K562 (cell line): ENCODE results near the gene ZNHIT6. TPM values are rescaled to one million over a fixed set of nuclear protein-coding genes. Genes with fewer than 3 reads are reported as not detected.

Experiments
- CC2D1A ChIP-seq: fragments of 450-650 bp; IDR thresholded peaks from 2 replicates; pipeline ENCODE4 v1.6.1; 2017; ENCODE audit warnings: mild to moderate bottlenecking
- CREB1 ChIP-seq, 2 experiments: sonication (generic) in 1 of 2; formaldehyde crosslinking in 1 of 2; IDR thresholded peaks; 2 replicates each; pipeline versions ENCODE4 v1.6.1 to v1.8.0; 2012 to 2022; ENCODE audit warnings: inconsistent platforms in 1 of 2, mild to moderate bottlenecking in 1 of 2, missing genetic modification reagents in 1 of 2, moderate library complexity in 1 of 2
- ESRRA ChIP-seq: fragments of 450-650 bp; IDR thresholded peaks from 2 replicates; pipeline ENCODE4 v1.6.1; 2014; ENCODE audit warnings: low read depth, mild to moderate bottlenecking, moderate library complexity, borderline replicate concordance
- FOXA1 ChIP-seq: fragments of 450-650 bp; IDR thresholded peaks from 2 replicates; pipeline ENCODE4 v1.6.1; 2016; ENCODE audit warnings: mild to moderate bottlenecking, borderline replicate concordance
- FOXJ2 ChIP-seq: fragments of 200-800 bp; sonication (Bioruptor generic); IDR thresholded peaks from 2 replicates; pipeline ENCODE4 v1.6.1; 2016; ENCODE audit warnings: missing genetic modification characterization, missing compliant biosample characterization
- HNRNPK ChIP-seq: fragments of 200-400 bp; formaldehyde crosslinking; IDR thresholded peaks from one replicate; pipeline ENCODE4 v1.6.1; 2018; ENCODE audit warnings: mild to moderate bottlenecking, low read depth, low read length; ENCODE audit not compliant: poor library complexity, severe bottlenecking
- KAT7 ChIP-seq: sonication (generic); formaldehyde crosslinking; IDR thresholded peaks from 2 replicates; pipeline ENCODE4 v1.8.0; 2022; ENCODE audit warnings: missing genetic modification reagents, mild to moderate bottlenecking, borderline replicate concordance
- MYC ChIP-seq, 2 experiments: fragments of 250-450 bp in 1 of 2; sonication (Bioruptor Pico) in 1 of 2; IDR thresholded peaks; 2 replicates each; pipeline versions ENCODE4 v1.5.1 to v1.6.1; 2012 to 2021; ENCODE audit warnings: low read depth in 2 of 2, borderline replicate concordance in 1 of 2, improper control_type of control experiment in 1 of 2, low read length in 1 of 2, mild to moderate bottlenecking in 1 of 2, moderate library complexity in 1 of 2
- NR2F6 ChIP-seq: fragments of 450-650 bp; formaldehyde crosslinking; IDR thresholded peaks from 2 replicates; pipeline ENCODE4 v1.4.0; 2020; ENCODE audit warnings: mild to moderate bottlenecking
- SAP30 ChIP-seq: fragments of 200-600 bp; sonication (generic); IDR thresholded peaks from 2 replicates; pipeline ENCODE4 v1.6.1; 2012; ENCODE audit warnings: borderline replicate concordance, low read depth, mild to moderate bottlenecking, moderate library complexity, low read length, control low read depth, inconsistent platforms; ENCODE audit not compliant: insufficient read depth, poor library complexity, severe bottlenecking
- SRF ChIP-seq, 2 experiments: fragments of 250-450, 450-650 bp in 1 of 2; sonication (Bioruptor Pico) in 1 of 2; sonication (generic) in 1 of 2; formaldehyde crosslinking; IDR thresholded peaks; 2 replicates each; pipeline versions ENCODE4 v1.5.0 to v1.5.1; 2020 to 2022; ENCODE audit warnings: mild to moderate bottlenecking in 1 of 2, missing genetic modification reagents in 1 of 2
- STAG1 ChIP-seq: sonication (generic); formaldehyde crosslinking; IDR thresholded peaks from 2 replicates; pipeline ENCODE4 v1.5.0; 2020; ENCODE audit warnings: missing genetic modification reagents, borderline replicate concordance
- TAF9B ChIP-seq: fragments of 450-650 bp; IDR thresholded peaks from 2 replicates; pipeline ENCODE4 v1.6.1; 2018; ENCODE audit warnings: mild to moderate bottlenecking; ENCODE audit not compliant: partially characterized antibody
- polyA plus RNA-seq, 8 experiments: library from polyadenylated mRNA; depleted of rRNA in 4 of 8; stranded (reverse) in 5 of 8; unstranded in 3 of 8; fragments of >200 nt; fragmentation: Nextera tagmentation in 2 of 8; fragmentation: Illumina TruSeq in 1 of 8; extraction: Ambion mirVana in 2 of 8; extraction: Trizol in 1 of 8; gene quantifications; 2 replicates each; pipeline versions ENCODE4 v1.2.1 to v1.2.3, GENCODE V29; 2011 to 2014; ENCODE audit warnings: inconsistent platforms in 1 of 8, missing spikeins in 1 of 8
- total RNA-seq, 7 experiments: library from RNA; depleted of rRNA in 6 of 7; stranded (reverse); fragments of >200 nt in 6 of 7; fragmentation: Illumina TruSeq in 2 of 7; extraction: Trizol in 2 of 7; gene quantifications; 2 replicates each; pipeline versions ENCODE4 v1.2.1 to v1.2.3, GENCODE V29; 2011 to 2021; ENCODE audit warnings: low replicate concordance in 1 of 7
- TF ChIP-seq, protein P1 (sequence below): fragments of 250-450 bp; sonication (Bioruptor Pico); IDR thresholded peaks from 2 replicates; pipeline ENCODE4 v1.4.0; 2020
- TF ChIP-seq, protein P2 (sequence below), 3 experiments: fragments of 200-800 bp in 1 of 3; sonication (Bioruptor generic) in 1 of 3; sonication (generic) in 1 of 3; formaldehyde crosslinking in 1 of 3; IDR thresholded peaks; 2 replicates each; pipeline versions ENCODE4 v1.6.1 to v1.8.0; 2016 to 2022; ENCODE audit warnings: mild to moderate bottlenecking in 2 of 3, missing compliant biosample characterization in 2 of 3, missing genetic modification characterization in 2 of 3, missing genetic modification reagents in 1 of 3
- TF ChIP-seq, protein P3 (sequence below): fragments of 450-650 bp; IDR thresholded peaks from 2 replicates; pipeline ENCODE4 v1.6.1; 2016; ENCODE audit warnings: borderline replicate concordance

The ZNHIT6 gene
- total and polyA plus RNA-seq, 9 of the 15 experiments (the other 6 are each of a cell fraction or from before 2014, with no cell fraction given) = 15.4 to 37.6 (median 21.7) TPM

DNA sequence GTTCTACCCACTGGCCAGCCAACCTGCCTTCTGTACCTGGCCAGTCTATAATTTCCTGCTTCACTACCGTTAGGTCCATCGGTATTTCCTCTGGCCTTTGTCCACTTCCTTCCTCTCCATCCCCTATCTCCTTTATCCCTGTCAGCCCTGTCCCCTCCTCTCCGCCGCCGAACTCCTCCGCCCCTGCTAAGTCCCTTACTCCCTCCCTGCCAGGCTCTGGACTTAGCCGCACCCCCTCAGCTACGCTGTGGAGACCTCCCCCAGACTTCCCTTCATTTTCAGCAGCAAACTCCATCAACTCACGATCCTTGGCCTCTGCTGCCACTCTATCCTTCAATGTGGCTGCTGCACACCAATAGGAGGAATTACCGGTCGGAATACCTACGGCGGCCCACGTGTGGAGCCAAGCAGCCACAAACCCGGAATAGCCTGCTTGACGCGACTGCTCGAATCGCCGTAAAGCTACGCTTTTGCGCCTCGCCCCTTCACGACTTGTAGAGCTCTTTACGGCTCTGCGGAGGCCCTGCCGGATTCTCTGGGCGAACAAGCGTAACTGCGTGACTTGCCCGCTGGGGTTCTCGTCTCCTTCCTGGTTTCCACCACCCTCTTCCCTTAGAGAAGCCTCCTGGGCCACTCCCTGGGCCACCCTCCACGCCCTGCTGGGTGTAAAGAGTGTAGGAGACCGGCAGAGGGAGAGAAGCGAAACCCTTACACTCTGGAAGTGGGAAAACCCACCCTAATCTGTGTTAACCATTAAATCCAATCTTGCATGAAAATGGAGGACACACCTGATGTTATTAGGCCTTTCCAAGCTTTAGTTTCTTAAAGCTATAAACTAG lies at the start of gene ZNHIT6 (continued):
- TF ChIP-seq CC2D1A (0 out of 2 replicates have a peak, but pooled peaks have one; percentile 8), STAG1 (CRISPR knock-in tag) (no peak), SRF (CRISPR knock-in tag; IDR thresholded peaks at IDR 0.05) (no peak), FOXJ2 (tag) (0 out of 2 replicates have a peak, but pooled peaks have one; percentile 47), NR2F6 (CRISPR knock-in tag) (no peak), ESRRA (peak; percentile 43; the same call in 1 of the 2 replicates), SAP30 (peak; percentile 95), MYC (IDR thresholded peaks at IDR 0.05; ENCODE audit: low read depth, low read length) (peak; percentile 96), MYC (CRISPR knock-in tag; IDR thresholded peaks at IDR 0.05; ENCODE audit: borderline replicate concordance, low read depth) (no peak), TAF9B (peak; percentile 78), HNRNPK (no peak), KAT7 (peak; percentile 59; the same call in 1 of the 2 replicates), CREB1 (IDR thresholded peaks at IDR 0.05) (peak; percentile 81), CREB1 (CRISPR knock-in tag; IDR thresholded peaks at IDR 0.05) (peak; percentile 74; the same call in 1 of the 2 replicates), FOXA1 (no peak)
- TF ChIP-seq, protein P1, sequence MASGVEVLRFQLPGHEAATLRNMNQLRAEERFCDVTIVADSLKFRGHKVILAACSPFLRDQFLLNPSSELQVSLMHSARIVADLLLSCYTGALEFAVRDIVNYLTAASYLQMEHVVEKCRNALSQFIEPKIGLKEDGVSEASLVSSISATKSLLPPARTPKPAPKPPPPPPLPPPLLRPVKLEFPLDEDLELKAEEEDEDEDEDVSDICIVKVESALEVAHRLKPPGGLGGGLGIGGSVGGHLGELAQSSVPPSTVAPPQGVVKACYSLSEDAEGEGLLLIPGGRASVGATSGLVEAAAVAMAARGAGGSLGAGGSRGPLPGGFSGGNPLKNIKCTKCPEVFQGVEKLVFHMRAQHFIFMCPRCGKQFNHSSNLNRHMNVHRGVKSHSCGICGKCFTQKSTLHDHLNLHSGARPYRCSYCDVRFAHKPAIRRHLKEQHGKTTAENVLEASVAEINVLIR (CRISPR knock-in tag) = no peak
- TF ChIP-seq, protein P2, sequence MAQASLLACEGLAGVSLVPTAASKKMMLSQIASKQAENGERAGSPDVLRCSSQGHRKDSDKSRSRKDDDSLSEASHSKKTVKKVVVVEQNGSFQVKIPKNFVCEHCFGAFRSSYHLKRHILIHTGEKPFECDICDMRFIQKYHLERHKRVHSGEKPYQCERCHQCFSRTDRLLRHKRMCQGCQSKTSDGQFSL (CRISPR knock-in tag; IDR thresholded peaks at IDR 0.05) = no peak
- TF ChIP-seq, protein P2 (tag; IDR thresholded peaks at IDR 0.05) = no peak; a peak in 1 of 4 replicates
- TF ChIP-seq, protein P3, sequence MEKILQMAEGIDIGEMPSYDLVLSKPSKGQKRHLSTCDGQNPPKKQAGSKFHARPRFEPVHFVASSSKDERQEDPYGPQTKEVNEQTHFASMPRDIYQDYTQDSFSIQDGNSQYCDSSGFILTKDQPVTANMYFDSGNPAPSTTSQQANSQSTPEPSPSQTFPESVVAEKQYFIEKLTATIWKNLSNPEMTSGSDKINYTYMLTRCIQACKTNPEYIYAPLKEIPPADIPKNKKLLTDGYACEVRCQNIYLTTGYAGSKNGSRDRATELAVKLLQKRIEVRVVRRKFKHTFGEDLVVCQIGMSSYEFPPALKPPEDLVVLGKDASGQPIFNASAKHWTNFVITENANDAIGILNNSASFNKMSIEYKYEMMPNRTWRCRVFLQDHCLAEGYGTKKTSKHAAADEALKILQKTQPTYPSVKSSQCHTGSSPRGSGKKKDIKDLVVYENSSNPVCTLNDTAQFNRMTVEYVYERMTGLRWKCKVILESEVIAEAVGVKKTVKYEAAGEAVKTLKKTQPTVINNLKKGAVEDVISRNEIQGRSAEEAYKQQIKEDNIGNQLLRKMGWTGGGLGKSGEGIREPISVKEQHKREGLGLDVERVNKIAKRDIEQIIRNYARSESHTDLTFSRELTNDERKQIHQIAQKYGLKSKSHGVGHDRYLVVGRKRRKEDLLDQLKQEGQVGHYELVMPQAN = peak; percentile 98
